ENCODE data around the gene PALS1. TPM values are rescaled to one million over a fixed set of nuclear protein-coding genes. Genes with fewer than 3 reads are reported as not detected.

PALS1 gene
- total RNA-seq, 6 experiments from 2014 or later: 41.9 to 52.7 (median 45.9) TPM

GRCh38 chr14:67240168-67240932 is 885 bp upstream of the PALS1 start:
- Mint-ChIP-seq H3K9me3 (no peaks in the 10 kb centered on the region), H3K27me3 (ENCODE audit: insufficient read depth) (peaks cover 3% of the 10 kb centered on the region; the same call in 1 of the 2 replicates), H3K4me3 (peak overlapping the region; percentile 85), H3K36me3 (ENCODE audit: low read depth) (peaks cover 19% of the 10 kb centered on the region), H3K4me1 (ENCODE audit: low read depth) (peaks cover 42% of the 10 kb centered on the region), H3K27ac (peak overlapping the region; percentile 84)
- peak; percentile 45 for DNase-seq
- TF ChIP-seq, protein P1, sequence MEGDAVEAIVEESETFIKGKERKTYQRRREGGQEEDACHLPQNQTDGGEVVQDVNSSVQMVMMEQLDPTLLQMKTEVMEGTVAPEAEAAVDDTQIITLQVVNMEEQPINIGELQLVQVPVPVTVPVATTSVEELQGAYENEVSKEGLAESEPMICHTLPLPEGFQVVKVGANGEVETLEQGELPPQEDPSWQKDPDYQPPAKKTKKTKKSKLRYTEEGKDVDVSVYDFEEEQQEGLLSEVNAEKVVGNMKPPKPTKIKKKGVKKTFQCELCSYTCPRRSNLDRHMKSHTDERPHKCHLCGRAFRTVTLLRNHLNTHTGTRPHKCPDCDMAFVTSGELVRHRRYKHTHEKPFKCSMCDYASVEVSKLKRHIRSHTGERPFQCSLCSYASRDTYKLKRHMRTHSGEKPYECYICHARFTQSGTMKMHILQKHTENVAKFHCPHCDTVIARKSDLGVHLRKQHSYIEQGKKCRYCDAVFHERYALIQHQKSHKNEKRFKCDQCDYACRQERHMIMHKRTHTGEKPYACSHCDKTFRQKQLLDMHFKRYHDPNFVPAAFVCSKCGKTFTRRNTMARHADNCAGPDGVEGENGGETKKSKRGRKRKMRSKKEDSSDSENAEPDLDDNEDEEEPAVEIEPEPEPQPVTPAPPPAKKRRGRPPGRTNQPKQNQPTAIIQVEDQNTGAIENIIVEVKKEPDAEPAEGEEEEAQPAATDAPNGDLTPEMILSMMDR (IDR thresholded peaks at IDR 0.05): no peak

DNA sequence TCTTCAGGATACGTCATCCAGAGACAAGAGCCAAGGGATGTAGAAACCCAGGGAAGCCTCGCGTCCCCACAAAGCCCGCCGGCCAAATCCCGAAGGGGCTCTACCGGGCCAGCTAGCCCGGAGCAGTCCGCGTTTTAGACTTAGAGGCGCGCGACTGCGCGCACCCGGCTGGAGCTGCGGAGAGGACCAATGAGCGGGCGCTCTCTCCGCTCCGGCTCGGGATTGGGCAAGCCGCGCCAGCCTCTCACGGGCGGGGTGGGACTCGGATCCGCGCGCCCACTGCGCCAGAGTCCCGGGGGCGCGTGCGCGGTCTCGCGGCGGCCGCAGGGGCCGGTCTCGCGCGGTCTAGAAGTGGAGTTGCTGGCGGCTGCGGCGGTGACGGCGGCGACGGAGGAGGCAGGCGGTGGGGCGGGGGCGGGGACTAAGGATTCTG is 241 bp upstream of the PALS1 start:
- Mint-ChIP-seq H3K9me3 (no peaks in the 10 kb centered on the region), H3K27ac (peak overlapping the region; percentile 84), H3K4me3 (peak overlapping the region; percentile 85)

GRCh38 chr14:67242168-67242420 is 859 bp downstream of the PALS1 start:
- Mint-ChIP-seq H3K36me3 (ENCODE audit: low read depth) (peaks cover 19% of the 10 kb centered on the region), H3K9me3 (no peaks in the 10 kb centered on the region), H3K27ac (peak overlapping the region; percentile 93), H3K27me3 (ENCODE audit: insufficient read depth) (peaks cover 3% of the 10 kb centered on the region; the same call in 1 of the 2 replicates), H3K4me3 (peak overlapping the region; percentile 96), H3K4me1 (ENCODE audit: low read depth) (peaks cover 57% of the 10 kb centered on the region)
- no peak for DNase-seq
- TF ChIP-seq, protein P1 (IDR thresholded peaks at IDR 0.05): no peak

More for the DNA sequence above, 241 bp upstream of the PALS1 start:
- DNase-seq: peak; percentile 97
- Mint-ChIP-seq H3K27me3 (ENCODE audit: insufficient read depth) (peaks cover 3% of the 10 kb centered on the region; the same call in 1 of the 2 replicates), H3K36me3 (ENCODE audit: low read depth) (peaks cover 19% of the 10 kb centered on the region), H3K4me1 (ENCODE audit: low read depth) (peaks cover 48% of the 10 kb centered on the region)
- TF ChIP-seq, protein P1 (IDR thresholded peaks at IDR 0.05): no peak

- DNase-seq: no peak
- Mint-ChIP-seq H3K4me3 (no peak overlapping the region), H3K36me3 (ENCODE audit: low read depth) (peaks cover 19% of the 10 kb centered on the region), H3K4me1 (ENCODE audit: low read depth) (peaks cover 72% of the 10 kb centered on the region), H3K27me3 (ENCODE audit: insufficient read depth) (no peaks in the 10 kb centered on the region; the same call in 1 of the 2 replicates), H3K27ac (no peak overlapping the region), H3K9me3 (no peaks in the 10 kb centered on the region)
- TF ChIP-seq, protein P1 (IDR thresholded peaks at IDR 0.05): no peak
Measured at GRCh38 chr14:67245104-67245503, 3.9 kb downstream of the PALS1 start.

- Mint-ChIP-seq H3K27me3 (ENCODE audit: insufficient read depth) (peaks cover 3% of the 10 kb centered on the region; the same call in 1 of the 2 replicates), H3K4me3 (no peak overlapping the region), H3K9me3 (no peaks in the 10 kb centered on the region), H3K27ac (peak overlapping the region; percentile 29), H3K36me3 (ENCODE audit: low read depth) (no peaks in the 10 kb centered on the region; the same call in 1 of the 2 replicates), H3K4me1 (ENCODE audit: low read depth) (peaks cover 77% of the 10 kb centered on the region)
- TF ChIP-seq, protein P1 (IDR thresholded peaks at IDR 0.05): no peak
- DNase-seq: no peak
Measured at GRCh38 chr14:67251573-67252226, 10.5 kb downstream of the PALS1 start.
